MM.1S (cell line): ENCODE results near the gene NANOG.

Experiments used
- EZH2 ChIP-seq: fragments of 300-600 bp; sonication (generic); optimal IDR thresholded peaks from 2 replicates; pipeline ENCODE3; 2017; ENCODE audit warnings: low read depth, mild to moderate bottlenecking, antibody characterized with exemption, low read length, mixed read lengths
- EZH2phosphoT487 ChIP-seq: fragments of 300-600 bp; sonication (generic); IDR thresholded peaks from 2 replicates; pipeline ENCODE4 v1.6.1; 2018; ENCODE audit warnings: antibody characterized with exemption, low read length
- TF ChIP-seq, protein P1 (sequence below): fragments of 300-600 bp; sonication (generic); IDR thresholded peaks from 2 replicates; pipeline ENCODE4 v1.5.1; 2016; ENCODE audit warnings: antibody characterized with exemption, low read length, mixed read lengths

- TF ChIP-seq, protein P1, sequence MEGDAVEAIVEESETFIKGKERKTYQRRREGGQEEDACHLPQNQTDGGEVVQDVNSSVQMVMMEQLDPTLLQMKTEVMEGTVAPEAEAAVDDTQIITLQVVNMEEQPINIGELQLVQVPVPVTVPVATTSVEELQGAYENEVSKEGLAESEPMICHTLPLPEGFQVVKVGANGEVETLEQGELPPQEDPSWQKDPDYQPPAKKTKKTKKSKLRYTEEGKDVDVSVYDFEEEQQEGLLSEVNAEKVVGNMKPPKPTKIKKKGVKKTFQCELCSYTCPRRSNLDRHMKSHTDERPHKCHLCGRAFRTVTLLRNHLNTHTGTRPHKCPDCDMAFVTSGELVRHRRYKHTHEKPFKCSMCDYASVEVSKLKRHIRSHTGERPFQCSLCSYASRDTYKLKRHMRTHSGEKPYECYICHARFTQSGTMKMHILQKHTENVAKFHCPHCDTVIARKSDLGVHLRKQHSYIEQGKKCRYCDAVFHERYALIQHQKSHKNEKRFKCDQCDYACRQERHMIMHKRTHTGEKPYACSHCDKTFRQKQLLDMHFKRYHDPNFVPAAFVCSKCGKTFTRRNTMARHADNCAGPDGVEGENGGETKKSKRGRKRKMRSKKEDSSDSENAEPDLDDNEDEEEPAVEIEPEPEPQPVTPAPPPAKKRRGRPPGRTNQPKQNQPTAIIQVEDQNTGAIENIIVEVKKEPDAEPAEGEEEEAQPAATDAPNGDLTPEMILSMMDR: no peak
- TF ChIP-seq EZH2phosphoT487: no peak
- TF ChIP-seq EZH2: no peak
Observed at GRCh38 chr12:7747246-7747645, 42.0 kb upstream of the NANOG start, which contains the start of gene CLEC4C.
